Left ventricle myocardium inferior (tissue), 1 donor: ENCODE data around the gene ANO10. TPM values are rescaled to one million over a fixed set of nuclear protein-coding genes. Genes with fewer than 3 reads are reported as not detected.

ENCODE experiments used
- DNase-seq: peaks from one replicate; pipeline ENCODE4 v3.0.0-alpha.2; 2020
- H3K27ac ChIP-seq: fragments of 200-600 bp; replicated peaks from 2 replicates; pipeline ENCODE4 v1.8.0; 2021
- H3K27me3 ChIP-seq: fragments of 200-600 bp; 2 replicates; pipeline ENCODE4 v1.8.0; 2021; ENCODE audit warnings: low read depth
- H3K36me3 ChIP-seq: fragments of 200-600 bp; 2 replicates; pipeline ENCODE4 v1.8.0; 2021
- H3K4me1 ChIP-seq: fragments of 200-600 bp; 2 replicates; pipeline ENCODE4 v1.8.0; 2021
- H3K4me3 ChIP-seq: fragments of 200-600 bp; 2 replicates; pipeline ENCODE4 v1.8.0; 2021; ENCODE audit warnings: mild to moderate bottlenecking, moderate library complexity
- H3K9me3 ChIP-seq: fragments of 200-600 bp; replicated peaks from 2 replicates; pipeline ENCODE4 v1.8.0; 2021
- CTCF ChIP-seq: fragments of 200-600 bp; IDR thresholded peaks from 2 replicates; pipeline ENCODE4 v1.8.0; 2021; ENCODE audit warnings: antibody characterized with exemption, mild to moderate bottlenecking, borderline replicate concordance
- intact Hi-C: fragments of 100-400 bp; cut with micrococcal nuclease; formaldehyde crosslinking; loops from one replicate; pipeline ENCODE4 v1.11.0; 2022
- total RNA-seq: library from RNA; stranded (reverse); fragmentation: NEBNext Ultra II Directional; extraction: Animal tissue kit (Norgen Biotek cat#: 25700); gene quantifications from one replicate; pipeline ENCODE4 v1.2.1, GENCODE V29; 2021
- donor health status: DM: no; HTN: yes; CAD: no; lungs with severe emphysema.

Gene ANO10
- total RNA-seq, 1 donor from 2014 or later = 12.6 TPM

- Histone ChIP-seq H3K27ac (no peak overlapping the region), H3K4me3 (no peak overlapping the region), H3K4me1 (peaks cover 36% of the 10 kb centered on the region), H3K9me3 (no peaks in the 10 kb centered on the region), H3K36me3 (no peaks in the 10 kb centered on the region), H3K27me3 (no peaks in the 10 kb centered on the region)
- intact Hi-C loops = no loop called here
- no peak for DNase-seq
- no peak for TF ChIP-seq CTCF
Measured at GRCh38 chr3:43410592-43410991, 211.2 kb downstream of the ANO10 start.

GRCh38 chr3:43409506-43409905, 212.3 kb downstream of the ANO10 start:
- intact Hi-C loops = no loop called here
- Histone ChIP-seq H3K27ac (no peak overlapping the region), H3K4me3 (no peak overlapping the region), H3K27me3 (no peaks in the 10 kb centered on the region), H3K4me1 (peaks cover 35% of the 10 kb centered on the region), H3K36me3 (no peaks in the 10 kb centered on the region), H3K9me3 (no peaks in the 10 kb centered on the region)
- TF ChIP-seq CTCF = no peak
- DNase-seq = no peak

- peak overlapping the region; percentile 79 for H3K27ac ChIP-seq
- no peaks in the 10 kb centered on the region for H3K9me3 ChIP-seq
- H3K4me1 ChIP-seq = peaks cover 25% of the 10 kb centered on the region
- DNase-seq = no peak
- H3K27me3 ChIP-seq = no peaks in the 10 kb centered on the region
- H3K4me3 ChIP-seq = no peak overlapping the region
- H3K36me3 ChIP-seq = no peaks in the 10 kb centered on the region
- no peak for TF ChIP-seq CTCF
- intact Hi-C loops = no loop called here
Measured at GRCh38 chr3:43406643-43407023, 215.2 kb downstream of the ANO10 start.

GRCh38 chr3:43405888-43406642, 215.7 kb downstream of the ANO10 start:
- H3K4me3 ChIP-seq = no peak overlapping the region
- H3K4me1 ChIP-seq = peaks cover 23% of the 10 kb centered on the region
- no peak for TF ChIP-seq CTCF
- H3K27ac ChIP-seq = peak overlapping the region; percentile 79
- no peaks in the 10 kb centered on the region for H3K9me3 ChIP-seq
- H3K36me3 ChIP-seq = no peaks in the 10 kb centered on the region
- peak; percentile 45 for DNase-seq
- intact Hi-C loops = no loop called here
- H3K27me3 ChIP-seq = no peaks in the 10 kb centered on the region

GRCh38 chr3:43400781-43401730, 220.8 kb downstream of the ANO10 start:
- no peak for TF ChIP-seq CTCF
- Histone ChIP-seq H3K4me1 (peaks cover 37% of the 10 kb centered on the region), H3K27me3 (no peaks in the 10 kb centered on the region), H3K27ac (no peak overlapping the region), H3K9me3 (no peaks in the 10 kb centered on the region), H3K36me3 (no peaks in the 10 kb centered on the region), H3K4me3 (no peak overlapping the region)
- no peak for DNase-seq
- intact Hi-C loops = no loop called here
